Measurements from ENCODE around the gene SCYL3.
"Not testable (repeated sequence)": the region's sequence is repeated elsewhere in the genome, so short reads cannot be mapped to it uniquely, and the experiment has no call there.

SCYL3 gene

GRCh38 chr1:169869426-169869825, 24.3 kb downstream of the SCYL3 start:
- DNase-seq (ENCODE audit: low read depth) = no peak

GRCh38 chr1:169868978-169869377, 24.7 kb downstream of the SCYL3 start:
- DNase-seq (ENCODE audit: low read depth) = no peak

- no peak for DNase-seq (ENCODE audit: low read depth)
Measured at GRCh38 chr1:169867012-169867675, 26.6 kb downstream of the SCYL3 start.

- DNase-seq (ENCODE audit: low read depth) = no peak
Measured at GRCh38 chr1:169866577-169866976, 27.1 kb downstream of the SCYL3 start.

GRCh38 chr1:169864531-169864930, 29.2 kb downstream of the SCYL3 start:
- DNase-seq (ENCODE audit: low read depth) = not testable (repeated sequence)

DNA sequence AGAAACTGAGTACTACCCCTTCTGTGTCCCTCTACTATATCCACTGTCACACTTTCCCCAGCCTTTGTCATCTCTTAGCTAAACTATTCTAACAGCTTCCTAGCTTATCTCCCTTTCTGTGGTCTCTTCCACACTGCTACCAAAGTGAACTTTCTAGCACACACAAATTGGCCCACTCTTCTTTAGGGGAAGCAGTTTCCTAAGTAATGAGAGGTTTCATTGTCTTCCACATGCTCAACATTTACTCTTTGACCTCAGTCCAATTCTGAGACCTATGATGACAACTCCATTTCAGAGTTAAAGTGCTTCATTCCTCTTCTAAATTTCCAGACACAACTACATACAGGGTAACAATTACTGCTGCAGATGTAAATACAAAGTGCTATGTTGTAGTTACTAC, 32.9 kb downstream of the SCYL3 start:
- no peak for DNase-seq (ENCODE audit: low read depth)

DNA sequence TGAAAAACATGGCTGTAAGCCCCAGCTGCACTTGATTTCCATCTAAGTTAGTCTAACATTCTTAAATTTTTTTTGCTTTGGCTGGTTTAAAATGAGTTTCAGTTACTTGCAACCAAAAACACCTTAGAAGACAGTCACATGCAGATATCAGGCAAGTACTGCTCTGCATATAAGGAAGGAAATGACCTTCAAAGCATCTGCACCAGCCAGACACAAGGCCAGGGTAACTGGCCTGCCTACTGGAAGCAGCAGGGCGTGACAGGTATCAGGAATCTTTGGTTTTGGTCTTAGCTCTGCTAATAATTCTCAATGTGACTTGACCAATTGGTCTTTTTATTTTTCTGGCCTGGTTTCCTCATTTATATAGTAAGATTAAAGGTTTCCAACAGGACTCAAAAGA, 33.5 kb downstream of the SCYL3 start:
- no peak for DNase-seq (ENCODE audit: low read depth)

- DNase-seq (ENCODE audit: low read depth) = no peak
Measured at GRCh38 chr1:169859001-169859400, 34.7 kb downstream of the SCYL3 start.

DNA sequence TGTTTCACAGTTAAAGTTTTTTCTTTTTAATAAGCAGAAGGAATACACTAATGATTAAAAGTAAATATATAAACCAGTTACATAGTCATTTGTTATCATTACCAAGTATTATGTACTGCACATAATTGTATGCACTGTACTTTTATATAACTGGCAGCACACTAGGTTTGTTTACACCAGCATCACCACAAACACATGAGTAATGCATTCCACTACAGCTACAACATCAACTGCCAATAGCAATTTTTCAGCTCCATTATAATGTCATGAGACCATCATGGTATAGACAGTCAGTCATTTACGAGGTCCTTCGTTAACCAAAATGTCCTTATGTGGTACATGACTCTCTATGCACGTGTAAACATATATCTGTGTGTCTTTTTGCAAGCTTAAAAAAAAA, 35.2 kb downstream of the SCYL3 start:
- no peak for DNase-seq (ENCODE audit: low read depth)

DNA sequence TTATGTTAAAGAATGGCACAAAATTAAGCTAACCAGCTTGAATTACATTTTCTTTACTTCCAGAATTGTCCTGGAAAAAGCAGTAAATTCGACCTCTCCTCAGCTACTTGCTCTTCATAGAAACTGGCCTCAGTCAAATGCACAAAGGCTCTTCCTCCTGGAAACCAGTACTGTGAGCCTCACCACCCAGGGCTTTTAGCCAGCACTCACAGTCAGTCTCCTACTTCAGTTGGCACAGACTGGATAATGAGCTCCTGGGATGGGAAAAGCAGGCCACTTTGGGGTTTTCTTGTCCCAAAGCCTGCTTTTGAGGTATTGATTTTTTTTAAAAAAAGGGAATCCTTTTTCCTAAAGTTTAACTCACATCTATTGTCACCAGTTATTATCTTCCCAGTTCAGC, 40.4 kb downstream of the SCYL3 start:
- DNase-seq (ENCODE audit: low read depth) = no peak

GRCh38 chr1:169849346-169850022, 44.2 kb downstream of the SCYL3 start:
- no peak for DNase-seq (ENCODE audit: low read depth)

DNA sequence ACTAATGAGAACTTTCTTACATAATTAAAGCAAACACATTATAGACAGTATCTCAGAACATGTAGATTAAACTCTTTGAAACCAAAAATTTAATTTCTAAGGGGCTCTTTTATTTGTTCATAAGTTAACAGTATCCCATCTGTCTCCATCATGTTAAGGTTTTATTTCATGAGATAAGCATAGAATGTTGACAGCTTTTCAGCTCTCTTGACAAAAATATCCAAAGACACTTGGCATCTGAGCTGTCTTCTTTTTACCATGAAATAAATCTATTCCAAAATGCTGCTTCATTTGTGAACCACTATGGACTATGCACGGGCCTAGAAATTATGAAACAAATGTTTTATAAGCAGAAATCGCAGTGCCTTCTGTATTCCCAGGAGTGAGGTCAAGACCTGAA, 45.2 kb downstream of the SCYL3 start:
- DNase-seq (ENCODE audit: low read depth) = no peak

DNA sequence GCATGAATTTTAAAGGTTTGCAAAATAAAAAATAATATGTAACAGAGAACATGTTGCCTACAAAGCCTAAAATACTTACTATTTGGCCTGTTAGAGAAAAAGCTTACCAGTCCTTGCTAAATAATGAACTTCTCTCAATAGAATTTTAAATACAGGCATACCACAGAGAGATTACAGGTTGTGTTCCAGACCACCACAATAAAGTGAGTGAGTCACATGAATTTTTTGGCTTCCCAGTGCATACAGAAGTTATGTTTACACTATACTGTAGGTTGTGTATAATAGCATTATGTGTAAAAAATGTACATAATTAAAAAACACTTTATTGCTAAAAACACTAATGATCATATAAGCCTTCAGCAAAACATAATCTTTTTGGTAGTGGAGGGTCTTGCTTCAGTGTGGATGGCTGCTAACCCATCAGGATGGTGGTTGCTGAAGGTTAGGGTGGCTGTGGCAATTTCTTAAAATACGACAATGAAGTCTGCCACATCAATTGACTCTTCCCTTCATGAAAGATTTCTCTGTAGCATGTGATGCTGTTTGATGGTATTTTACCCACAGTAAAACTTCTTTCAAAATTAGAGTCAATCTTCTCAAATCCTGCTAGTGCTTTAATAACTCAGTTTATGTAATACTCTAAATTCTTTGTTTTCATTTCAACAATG, 48.6 kb downstream of the SCYL3 start:
- no peak for DNase-seq (ENCODE audit: low read depth)

DNA sequence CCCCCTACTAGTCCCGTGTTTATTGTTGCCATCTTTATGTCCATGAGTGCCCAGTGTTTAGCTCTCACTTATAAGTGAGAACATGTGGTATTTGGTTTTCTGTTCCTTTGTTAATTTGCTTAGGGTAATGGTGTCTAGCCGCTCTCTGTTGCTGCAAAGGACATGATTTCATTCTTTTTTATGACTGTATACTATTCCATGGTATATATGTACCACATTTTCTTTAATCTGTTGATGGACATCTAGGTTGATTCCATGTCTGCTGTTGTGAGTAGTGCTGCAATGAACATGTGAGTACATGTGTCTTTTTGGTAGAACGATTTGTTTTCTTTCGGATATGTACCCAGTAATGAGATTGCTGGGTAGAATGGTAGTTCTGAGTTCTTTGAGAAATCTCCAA, 54.8 kb downstream of the SCYL3 start:
- DNase-seq (ENCODE audit: low read depth) = no peak

DNA sequence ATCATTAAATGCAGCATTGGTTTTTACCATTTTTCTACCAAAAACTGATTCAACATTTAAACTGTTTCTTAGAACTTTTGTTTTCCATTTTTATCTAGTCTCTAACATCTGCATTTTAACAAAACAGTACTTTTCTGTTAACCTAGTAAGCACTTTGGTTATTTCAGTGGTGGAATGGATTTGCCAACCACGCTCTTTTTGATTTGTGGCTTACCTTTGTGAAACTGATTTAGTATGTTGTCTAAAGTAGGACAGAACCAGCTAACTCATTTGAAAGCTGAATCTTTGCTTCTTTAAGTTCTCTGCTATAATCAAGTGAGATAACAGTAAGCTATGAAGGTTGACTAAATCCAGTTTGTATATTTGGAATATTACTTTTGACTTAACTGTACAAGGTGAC, 57.5 kb downstream of the SCYL3 start:
- no peak for DNase-seq (ENCODE audit: low read depth)

- DNase-seq (ENCODE audit: low read depth) = no peak
Measured at GRCh38 chr1:169835647-169836046, 58.0 kb downstream of the SCYL3 start.

- no peak for DNase-seq (ENCODE audit: low read depth)
Measured at GRCh38 chr1:169834869-169835268, 58.8 kb downstream of the SCYL3 start.

- no peak for DNase-seq (ENCODE audit: low read depth)
Measured at GRCh38 chr1:169833179-169833901, 60.4 kb downstream of the SCYL3 start.

DNA sequence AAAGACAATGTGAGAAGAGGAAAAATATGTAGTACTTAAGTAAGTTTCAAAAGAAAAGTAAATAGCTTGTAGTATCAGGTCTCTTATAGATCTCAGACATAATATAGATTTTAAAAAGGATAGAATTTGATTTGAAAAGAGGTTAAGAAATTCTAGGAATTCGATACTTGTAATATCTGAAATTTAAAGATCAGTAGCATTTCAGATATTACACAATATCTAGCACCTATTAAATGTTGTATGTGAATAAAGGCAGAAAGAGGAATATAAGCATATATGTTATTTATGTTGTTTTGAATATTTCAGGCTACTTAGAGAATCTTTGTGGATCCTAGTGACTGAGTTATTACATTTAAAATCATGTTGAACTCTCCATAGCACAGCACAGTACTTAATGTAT, 64.0 kb downstream of the SCYL3 start:
- no peak for DNase-seq (ENCODE audit: low read depth)

GRCh38 chr1:169824153-169824552, 69.5 kb downstream of the SCYL3 start:
- DNase-seq (ENCODE audit: low read depth) = no peak

DNA sequence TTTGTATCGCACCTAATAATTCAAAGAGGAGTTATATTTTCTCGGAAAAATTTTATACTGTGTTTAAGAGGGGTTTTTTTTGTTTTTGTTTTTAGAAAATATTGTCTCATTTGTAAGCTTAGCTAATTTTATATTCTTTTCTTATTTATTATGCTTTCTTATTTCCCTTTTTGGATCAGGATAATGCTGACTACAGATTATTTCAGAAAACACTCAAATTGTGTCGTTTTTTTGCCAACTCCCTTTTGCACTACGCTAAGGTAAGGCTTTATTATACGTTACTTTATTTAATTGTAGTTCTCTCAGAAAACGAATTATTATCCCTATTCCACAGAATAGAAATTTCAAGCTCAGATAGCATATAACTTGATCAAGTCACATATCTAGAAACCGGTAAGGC, 72.2 kb downstream of the SCYL3 start:
- DNase-seq (ENCODE audit: low read depth) = no peak

- no peak for DNase-seq (ENCODE audit: low read depth)
Measured at GRCh38 chr1:169816617-169817016, 77.1 kb downstream of the SCYL3 start.

GRCh38 chr1:169814265-169814664, 79.4 kb downstream of the SCYL3 start:
- DNase-seq (ENCODE audit: low read depth) = no peak

All from stimulated activated CD4-positive, alpha-beta T cell treated with anti-CD3 and anti-CD28 coated beads, Interleukin-2, amount 100 ng/mL, for 4 hours (primary cell).